Right lung (tissue), 10 donors: ENCODE measurements around the gene TOPORS. TPM values are rescaled to one million over a fixed set of nuclear protein-coding genes. Genes with fewer than 3 reads are reported as not detected.
"Not testable (repeated sequence)": the region's sequence is repeated elsewhere in the genome, so short reads cannot be mapped to it uniquely, and the experiment has no call there.

ENCODE experiments used
- DNase-seq, 2 donors: peaks; one replicate each; pipeline ENCODE4 v3.0.0-alpha.2; 2013
- long read RNA-seq, 8 donors: transcript quantifications; one replicate each; lab custom pipeline, GENCODE V29; 2026
- polyA plus RNA-seq, 5 donors: library from polyadenylated mRNA; unstranded; fragments of 120-200 nt; gene quantifications; one replicate each; pipeline versions ENCODE4 v1.2.1 to v1.2.3, GENCODE V29; 2013; ENCODE audit warnings: inconsistent platforms in 1 of 5, low replicate concordance in 1 of 5; ENCODE audit not compliant: insufficient read length in 5 of 5, insufficient read depth in 1 of 5

Gene TOPORS
- polyA plus RNA-seq: 10 to 100 TPM; 23.0 to 32.6 (median 29.2) TPM
- long read RNA-seq, donor 1, full-length matches to known transcripts: 10 of 10 reads
- long read RNA-seq, donor 1, partial matches to known transcripts: 0 of 10 reads
- long read RNA-seq, donor 1, other reads (novel, unspliced or antisense): 0 of 10 reads
- long read RNA-seq, donor 2, full-length matches to known transcripts: 7 of 7 reads
- long read RNA-seq, donor 2, partial matches to known transcripts: 0 of 7 reads
- long read RNA-seq, donor 2, other reads (novel, unspliced or antisense): 0 of 7 reads
- long read RNA-seq, donor 3, full-length matches to known transcripts: 4 of 4 reads
- long read RNA-seq, donor 3, partial matches to known transcripts: 0 of 4 reads
- long read RNA-seq, donor 3, other reads (novel, unspliced or antisense): 0 of 4 reads
- long read RNA-seq, donor 4, full-length matches to known transcripts: 6 of 6 reads
- long read RNA-seq, donor 4, partial matches to known transcripts: 0 of 6 reads
- long read RNA-seq, donor 4, other reads (novel, unspliced or antisense): 0 of 6 reads
- long read RNA-seq, donor 5, full-length matches to known transcripts: 17 of 17 reads
- long read RNA-seq, donor 5, partial matches to known transcripts: 0 of 17 reads
- long read RNA-seq, donor 5, other reads (novel, unspliced or antisense): 0 of 17 reads
- long read RNA-seq, donor 6, full-length matches to known transcripts: 9 of 17 reads
- long read RNA-seq, donor 6, partial matches to known transcripts: 8 of 17 reads
- long read RNA-seq, donor 6, other reads (novel, unspliced or antisense): 0 of 17 reads
- long read RNA-seq, donor 7, full-length matches to known transcripts: 15 of 15 reads
- long read RNA-seq, donor 7, partial matches to known transcripts: 0 of 15 reads
- long read RNA-seq, donor 7, other reads (novel, unspliced or antisense): 0 of 15 reads
- long read RNA-seq, donor 8, full-length matches to known transcripts: 5 of 5 reads
- long read RNA-seq, donor 8, partial matches to known transcripts: 0 of 5 reads
- long read RNA-seq, donor 8, other reads (novel, unspliced or antisense): 0 of 5 reads

GRCh38 chr9:32552172-32552872 lies at the start of gene TOPORS, which contains the start of gene SMIM27:
TSS of gene TOPORS (minus strand) at chr9:32552586. CDS start at chr9:32552436, 150 bp downstream.
TSS of gene SMIM27 (plus strand) at chr9:32552327. CDS start at chr9:32552435, 108 bp downstream.
- DNase-seq: peak; percentile 93 to 95

- DNase-seq: not testable (repeated sequence)
Measured at GRCh38 chr9:32599021-32599420, 46.6 kb upstream of the TOPORS start.

GRCh38 chr9:32596936-32597335 lies 44.5 kb upstream of the TOPORS start:
- no peak for DNase-seq

- no peak for DNase-seq
Measured at GRCh38 chr9:32596096-32596865, 43.9 kb upstream of the TOPORS start.

- no peak for DNase-seq
Measured at GRCh38 chr9:32590898-32591297, 38.5 kb upstream of the TOPORS start.

- no peak for DNase-seq
Measured at GRCh38 chr9:32590476-32590875, 38.1 kb upstream of the TOPORS start.

- DNase-seq: peak in 1 of 2 donors; percentile 26
Measured at GRCh38 chr9:32589083-32589723, 36.8 kb upstream of the TOPORS start.

GRCh38 chr9:32587901-32588300 lies 35.5 kb upstream of the TOPORS start:
- DNase-seq: no peak

- no peak for DNase-seq
Measured at GRCh38 chr9:32584784-32585183, 32.4 kb upstream of the TOPORS start.

- DNase-seq: peak in 1 of 2 donors; percentile 31
Measured at GRCh38 chr9:32581512-32582143, 29.2 kb upstream of the TOPORS start.

- no peak for DNase-seq
Measured at GRCh38 chr9:32580631-32581300, 28.4 kb upstream of the TOPORS start.

GRCh38 chr9:32579706-32580331 lies 27.4 kb upstream of the TOPORS start:
- DNase-seq: peak; percentile 23 to 45

- no peak for DNase-seq
Measured at GRCh38 chr9:32578976-32579375, 26.6 kb upstream of the TOPORS start.

- DNase-seq: no peak
Measured at GRCh38 chr9:32577316-32577715, 24.9 kb upstream of the TOPORS start.

GRCh38 chr9:32574858-32575257 lies 22.5 kb upstream of the TOPORS start:
- DNase-seq: no peak

GRCh38 chr9:32573821-32574220 lies 21.4 kb upstream of the TOPORS start:
- no peak for DNase-seq

- peak; percentile 92 for DNase-seq
Measured at GRCh38 chr9:32572900-32573523, 20.6 kb upstream of the TOPORS start, which contains the start of gene NDUFB6. TSS of gene NDUFB6 (minus strand) at chr9:32573159. CDS start at chr9:32573060, 99 bp downstream.
